Activated naive CD4-positive, alpha-beta T cell treated with anti-CD3 and anti-CD28 coated beads for 36 hours (primary cell): ENCODE results near the gene TMEM245. TPM values are rescaled to one million over a fixed set of nuclear protein-coding genes. Genes with fewer than 3 reads are reported as not detected.
"Not testable (repeated sequence)": the region's sequence is repeated elsewhere in the genome, so short reads cannot be mapped to it uniquely, and the experiment has no call there.

Experiments
- CTCF ChIA-PET: fragments of 350-600 bp; sonication (Branson Sonifier 250); formaldehyde crosslinking; loops from one replicate; lab custom pipeline; 2021; ENCODE audit warnings: antibody characterized with exemption; lab: Charles Lee
- DNase-seq: peaks from one replicate; pipeline ENCODE4 v3.0.0-alpha.2; 2020
- H3K27ac Mint-ChIP-seq: one replicate; pipeline ENCODE4 v1.8.0; 2021; ENCODE audit warnings: mild to moderate bottlenecking, mixed read lengths
- H3K27me3 Mint-ChIP-seq: one replicate; pipeline ENCODE4 v1.8.0; 2021; ENCODE audit warnings: low read depth, mixed read lengths
- H3K36me3 Mint-ChIP-seq: one replicate; pipeline ENCODE4 v1.8.0; 2021; ENCODE audit warnings: low read depth, mixed read lengths
- H3K4me1 Mint-ChIP-seq: one replicate; pipeline ENCODE4 v1.8.0; 2021; ENCODE audit warnings: low read depth, mixed read lengths
- H3K4me3 Mint-ChIP-seq: one replicate; pipeline ENCODE4 v1.8.0; 2021; ENCODE audit warnings: mild to moderate bottlenecking, moderate library complexity, mixed read lengths
- H3K9me3 Mint-ChIP-seq: one replicate; pipeline ENCODE4 v1.8.0; 2021; ENCODE audit warnings: mixed read lengths
- intact Hi-C: fragments of 100-400 bp; cut with micrococcal nuclease; formaldehyde crosslinking; loops from one replicate; pipeline ENCODE4 v1.15.1; 2023
- microRNA-seq: library from miRNA; unstranded; fragments of <30 nt; microRNA quantifications from one replicate; pipeline ENCODE4 v1.2.0, GENCODE V29; 2022; ENCODE audit warnings: borderline microRNAs expressed, borderline replicate concordance
- total RNA-seq, 2 experiments: library from RNA; stranded (reverse); gene quantifications; one replicate each; pipeline ENCODE4 v1.2.3, GENCODE V29; 2021

TMEM245 gene
- total RNA-seq, 2 experiments from 2014 or later, result 19.9 TPM

DNA sequence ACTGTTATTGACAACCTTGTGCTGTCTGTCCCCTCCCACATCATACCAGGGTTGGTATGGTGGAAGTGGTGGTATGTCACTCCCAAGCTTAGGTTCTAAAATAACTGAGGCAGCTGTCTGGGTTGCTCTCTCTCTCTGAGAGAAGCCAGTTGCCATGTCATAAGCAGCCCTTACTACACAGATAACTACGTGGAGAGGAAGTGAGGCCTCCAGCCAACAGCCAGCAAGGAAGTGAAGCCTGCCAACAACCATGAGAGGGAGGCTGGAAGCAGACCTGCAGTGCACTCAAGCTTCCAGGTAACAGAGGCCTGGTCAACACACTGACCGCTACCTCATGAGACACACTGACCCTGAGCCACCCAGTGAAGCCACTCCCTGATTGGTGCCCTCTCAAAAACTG is 125.1 kb downstream of the TMEM245 start:
- no peak overlapping the region for H3K27ac Mint-ChIP-seq
- CTCF ChIA-PET, result interaction anchor here (0.9 kb wide), 1 partner anchor 41 kb away, joined by 4 read pairs; no protein-coding TSS in a partner anchor

GRCh38 chr9:108991479-108991878 is 128.3 kb downstream of the TMEM245 start:
- DNase-seq, result no peak
- Mint-ChIP-seq H3K9me3 (no peaks in the 10 kb centered on the region), H3K27ac (no peak overlapping the region), H3K4me3 (no peak overlapping the region), H3K27me3 (no peaks in the 10 kb centered on the region), H3K4me1 (peaks cover 8% of the 10 kb centered on the region), H3K36me3 (peaks cover 5% of the 10 kb centered on the region)
- CTCF ChIA-PET, result no interaction called here
- intact Hi-C loops, result no loop called here

More for the DNA sequence above, 125.1 kb downstream of the TMEM245 start:
- H3K9me3 Mint-ChIP-seq, result no peaks in the 10 kb centered on the region
- peaks cover 2% of the 10 kb centered on the region for H3K36me3 Mint-ChIP-seq
- H3K4me3 Mint-ChIP-seq, result no peak overlapping the region
- DNase-seq, result peak; percentile 21
- intact Hi-C loops, result no loop called here
- peaks cover 8% of the 10 kb centered on the region for H3K4me1 Mint-ChIP-seq
- H3K27me3 Mint-ChIP-seq, result no peaks in the 10 kb centered on the region

GRCh38 chr9:108983885-108984284 is 135.9 kb downstream of the TMEM245 start:
- no peak overlapping the region for H3K27ac Mint-ChIP-seq
- peaks cover 4% of the 10 kb centered on the region for H3K36me3 Mint-ChIP-seq
- no peak for DNase-seq
- intact Hi-C loops, result no loop called here
- H3K4me1 Mint-ChIP-seq, result no peaks in the 10 kb centered on the region
- no peak overlapping the region for H3K4me3 Mint-ChIP-seq
- H3K27me3 Mint-ChIP-seq, result no peaks in the 10 kb centered on the region
- no peaks in the 10 kb centered on the region for H3K9me3 Mint-ChIP-seq
- CTCF ChIA-PET, result no interaction called here

GRCh38 chr9:108980893-108981292 is 138.9 kb downstream of the TMEM245 start:
- Mint-ChIP-seq H3K4me1 (no peaks in the 10 kb centered on the region), H3K9me3 (no peaks in the 10 kb centered on the region), H3K27ac (no peak overlapping the region), H3K4me3 (no peak overlapping the region), H3K36me3 (peaks cover 3% of the 10 kb centered on the region), H3K27me3 (no peaks in the 10 kb centered on the region)
- CTCF ChIA-PET, result no interaction called here
- no peak for DNase-seq
- intact Hi-C loops, result no loop called here

GRCh38 chr9:108978205-108978604 is 141.5 kb downstream of the TMEM245 start:
- H3K36me3 Mint-ChIP-seq, result peaks cover 3% of the 10 kb centered on the region
- H3K4me3 Mint-ChIP-seq, result no peak overlapping the region
- no peaks in the 10 kb centered on the region for H3K27me3 Mint-ChIP-seq
- CTCF ChIA-PET, result no interaction called here
- H3K4me1 Mint-ChIP-seq, result no peaks in the 10 kb centered on the region
- intact Hi-C loops, result no loop called here
- no peaks in the 10 kb centered on the region for H3K9me3 Mint-ChIP-seq
- no peak overlapping the region for H3K27ac Mint-ChIP-seq
- DNase-seq, result no peak

GRCh38 chr9:108973895-108974294 is 145.9 kb downstream of the TMEM245 start:
- H3K27ac Mint-ChIP-seq, result no peak overlapping the region
- H3K4me3 Mint-ChIP-seq, result no peak overlapping the region
- no peaks in the 10 kb centered on the region for H3K27me3 Mint-ChIP-seq
- intact Hi-C loops, result no loop called here
- peaks cover 14% of the 10 kb centered on the region for H3K36me3 Mint-ChIP-seq
- peaks cover 13% of the 10 kb centered on the region for H3K9me3 Mint-ChIP-seq
- DNase-seq, result no peak
- no peaks in the 10 kb centered on the region for H3K4me1 Mint-ChIP-seq
- CTCF ChIA-PET, result interaction anchor here (0.9 kb wide), 1 partner anchor 20 kb away, joined by 3 read pairs; no protein-coding TSS in a partner anchor

GRCh38 chr9:108972626-108973209 is 147.0 kb downstream of the TMEM245 start:
- intact Hi-C loops, result no loop called here
- H3K36me3 Mint-ChIP-seq, result peaks cover 12% of the 10 kb centered on the region
- no peak for DNase-seq
- no peaks in the 10 kb centered on the region for H3K27me3 Mint-ChIP-seq
- H3K4me3 Mint-ChIP-seq, result no peak overlapping the region
- H3K9me3 Mint-ChIP-seq, result peaks cover 13% of the 10 kb centered on the region
- CTCF ChIA-PET, result no interaction called here
- H3K4me1 Mint-ChIP-seq, result no peaks in the 10 kb centered on the region
- H3K27ac Mint-ChIP-seq, result no peak overlapping the region

DNA sequence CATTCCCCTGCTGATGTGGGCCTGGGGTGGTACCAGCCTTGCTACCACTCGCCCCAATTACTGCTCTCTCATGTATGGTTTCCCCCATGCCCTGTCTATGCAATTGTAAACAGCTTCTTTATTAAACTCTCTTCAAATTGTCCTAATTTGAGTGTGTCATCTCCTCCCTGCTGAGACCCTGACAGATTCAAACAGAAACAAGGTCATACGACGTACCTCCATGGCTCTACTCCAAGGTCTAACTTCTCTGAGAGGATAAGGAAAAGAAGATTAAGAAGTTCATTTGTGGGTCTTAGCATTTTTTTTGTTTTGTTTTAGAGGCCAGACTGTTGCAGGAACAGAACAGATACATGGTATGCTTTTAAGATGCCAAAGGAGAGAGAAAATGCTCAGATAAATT is 147.6 kb downstream of the TMEM245 start:
- Mint-ChIP-seq H3K4me1 (no peaks in the 10 kb centered on the region), H3K36me3 (peaks cover 12% of the 10 kb centered on the region), H3K9me3 (peaks cover 13% of the 10 kb centered on the region), H3K4me3 (no peak overlapping the region), H3K27ac (no peak overlapping the region), H3K27me3 (no peaks in the 10 kb centered on the region)
- intact Hi-C loops, result no loop called here
- CTCF ChIA-PET, result interaction anchor here (0.6 kb wide), 1 partner anchor 80 kb away, joined by 3 read pairs; no protein-coding TSS in a partner anchor
- no peak for DNase-seq

DNA sequence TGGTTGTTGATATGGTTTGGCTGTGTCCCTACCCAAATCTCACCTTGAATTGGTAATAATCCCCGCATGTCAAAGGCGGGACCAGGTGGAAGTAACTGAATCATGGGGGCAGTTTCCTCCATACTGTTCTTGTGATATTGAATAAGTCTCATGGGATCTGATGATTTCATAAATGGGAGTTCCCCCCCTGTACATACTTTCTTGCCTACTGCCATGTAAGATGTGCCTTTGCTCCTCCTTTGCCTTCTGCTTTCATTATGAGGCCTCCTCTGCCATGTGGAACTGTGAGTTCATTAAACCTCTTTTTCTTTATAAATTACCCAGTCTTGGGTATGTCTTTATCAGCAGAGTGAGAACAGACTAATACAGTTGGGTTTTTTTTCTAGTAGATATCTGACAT is 148.4 kb downstream of the TMEM245 start:
- H3K9me3 Mint-ChIP-seq, result peaks cover 13% of the 10 kb centered on the region
- H3K36me3 Mint-ChIP-seq, result peaks cover 12% of the 10 kb centered on the region
- peak; percentile 7 for DNase-seq
- CTCF ChIA-PET, result interaction anchor here (0.6 kb wide), 1 partner anchor 768 kb away, joined by 3 read pairs; no protein-coding TSS in a partner anchor
- intact Hi-C loops, H3K4me1 Mint-ChIP-seq, H3K27me3 Mint-ChIP-seq, H3K4me3 Mint-ChIP-seq, H3K27ac Mint-ChIP-seq: not testable (repeated sequence)

- CTCF ChIA-PET, result no interaction called here
- no peak for DNase-seq
- no peaks in the 10 kb centered on the region for H3K27me3 Mint-ChIP-seq
- no peaks in the 10 kb centered on the region for H3K4me1 Mint-ChIP-seq
- H3K4me3 Mint-ChIP-seq, result no peak overlapping the region
- intact Hi-C loops, result no loop called here
- no peak overlapping the region for H3K27ac Mint-ChIP-seq
- H3K36me3 Mint-ChIP-seq, result peaks cover 13% of the 10 kb centered on the region
- H3K9me3 Mint-ChIP-seq, result peaks cover 13% of the 10 kb centered on the region
Measured at GRCh38 chr9:108967916-108968315, 151.8 kb downstream of the TMEM245 start.

Small RNA genes within 50 kb of the gene (microRNA-seq; reads per million reads assigned to microRNA genes)
- gene MIR32, result 368 reads per million, percentile 75 among the genes with 10 or more reads in this experiment

Other genes starting within 250 kb of the TMEM245 start
- 10 to 100 TPM; 22.3 to 27.3 TPM for gene ELP1, start 185.8 kb downstream of the TMEM245 start, total RNA-seq
- 10 to 100 TPM; 10.7 to 11.2 TPM for gene ABITRAM, start 185.5 kb downstream of the TMEM245 start, total RNA-seq
- gene CTNNAL1, start 106.4 kb downstream of the TMEM245 start, total RNA-seq, result 10 to 100 TPM; 18.4 to 19.0 TPM
- not detected for gene FRRS1L, start 47.3 kb upstream of the TMEM245 start, total RNA-seq
- under 1 TPM; 0.24 to 0.25 TPM for gene EPB41L4B, start 201.1 kb upstream of the TMEM245 start, total RNA-seq